HUES48 (cell line): ENCODE results near the gene GLUD1.
"Not testable (repeated sequence)": the region's sequence is repeated elsewhere in the genome, so short reads cannot be mapped to it uniquely, and the experiment has no call there.

ENCODE experiments used
- H3K27ac ChIP-seq: one replicate; pipeline ENCODE4 v1.7.0; 2013; ENCODE audit warnings: low read depth, low read length, inconsistent platforms
- H3K27me3 ChIP-seq: 2 replicates; pipeline ENCODE4 v1.6.1; 2013; ENCODE audit warnings: mild to moderate bottlenecking, low read length; ENCODE audit not compliant: control insufficient read depth, insufficient read depth
- H3K36me3 ChIP-seq: 2 replicates; pipeline ENCODE4 v1.6.1; 2013; ENCODE audit warnings: low read length; ENCODE audit not compliant: control insufficient read depth, insufficient read depth
- H3K4me1 ChIP-seq: 2 replicates; pipeline ENCODE4 v1.6.1; 2013; ENCODE audit warnings: mild to moderate bottlenecking, low read length; ENCODE audit not compliant: control insufficient read depth, insufficient read depth
- H3K4me3 ChIP-seq: 2 replicates; pipeline ENCODE4 v1.5.1; 2013; ENCODE audit warnings: mild to moderate bottlenecking, low read depth, low read length
- H3K9ac ChIP-seq: 2 replicates; pipeline ENCODE4 v1.6.1; 2013; ENCODE audit warnings: mild to moderate bottlenecking, low read depth, low read length, moderate library complexity
- H3K9me3 ChIP-seq: 2 replicates; pipeline ENCODE4 v1.6.1; 2013; ENCODE audit warnings: low read length; ENCODE audit not compliant: control insufficient read depth, insufficient read depth

The GLUD1 gene

GRCh38 chr10:87118122-87118521, 23.5 kb upstream of the GLUD1 start:
- not testable (repeated sequence) for H3K9me3 ChIP-seq, H3K9ac ChIP-seq, H3K27me3 ChIP-seq, H3K27ac ChIP-seq, H3K4me3 ChIP-seq, H3K36me3 ChIP-seq, H3K4me1 ChIP-seq

DNA sequence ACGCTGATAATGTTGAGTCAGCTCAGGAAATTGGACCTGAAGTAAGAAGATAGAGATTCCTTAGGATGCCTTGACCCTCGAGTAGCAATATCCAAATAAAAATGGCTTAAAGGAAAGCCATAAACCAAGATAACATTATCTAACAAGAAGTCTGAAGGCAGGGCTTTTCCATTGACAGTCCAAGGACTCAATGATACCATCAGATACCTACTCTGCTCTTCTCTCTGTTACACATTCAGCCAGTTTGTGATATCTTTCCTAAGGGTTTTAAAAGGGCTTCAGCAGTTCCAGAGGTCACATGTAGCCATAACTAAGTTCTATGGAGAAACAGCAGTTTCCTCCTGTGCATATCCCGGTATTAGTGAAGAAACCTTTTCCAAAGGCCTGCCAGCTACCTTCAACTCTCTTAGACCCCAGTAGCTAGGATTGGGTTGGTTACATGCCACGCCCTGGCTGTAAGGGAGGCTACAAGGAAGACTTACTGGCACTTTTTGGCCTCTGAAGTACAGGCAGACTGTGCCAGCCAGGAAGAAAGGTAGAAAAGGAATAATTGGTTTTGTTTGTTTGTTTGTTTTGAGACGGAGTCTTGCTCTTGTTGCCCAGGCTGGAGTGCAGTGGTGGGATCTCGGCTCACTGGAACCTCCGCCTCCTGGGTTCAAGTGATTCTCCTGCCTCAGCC, 10.9 kb upstream of the GLUD1 start:
- no peaks in the 10 kb centered on the region for H3K27me3 ChIP-seq
- H3K9me3 ChIP-seq = no peaks in the 10 kb centered on the region
- peaks cover 26% of the 10 kb centered on the region for H3K36me3 ChIP-seq
- H3K4me3 ChIP-seq = no peak overlapping the region
- H3K27ac ChIP-seq = no peak overlapping the region
- no peaks in the 10 kb centered on the region for H3K4me1 ChIP-seq
- no peak overlapping the region for H3K9ac ChIP-seq

- not testable (repeated sequence) for H3K4me1 ChIP-seq, H3K9me3 ChIP-seq, H3K4me3 ChIP-seq, H3K27ac ChIP-seq, H3K9ac ChIP-seq, H3K27me3 ChIP-seq
- peaks cover 26% of the 10 kb centered on the region for H3K36me3 ChIP-seq
Measured at GRCh38 chr10:87104727-87105126, 10.1 kb upstream of the GLUD1 start.

DNA sequence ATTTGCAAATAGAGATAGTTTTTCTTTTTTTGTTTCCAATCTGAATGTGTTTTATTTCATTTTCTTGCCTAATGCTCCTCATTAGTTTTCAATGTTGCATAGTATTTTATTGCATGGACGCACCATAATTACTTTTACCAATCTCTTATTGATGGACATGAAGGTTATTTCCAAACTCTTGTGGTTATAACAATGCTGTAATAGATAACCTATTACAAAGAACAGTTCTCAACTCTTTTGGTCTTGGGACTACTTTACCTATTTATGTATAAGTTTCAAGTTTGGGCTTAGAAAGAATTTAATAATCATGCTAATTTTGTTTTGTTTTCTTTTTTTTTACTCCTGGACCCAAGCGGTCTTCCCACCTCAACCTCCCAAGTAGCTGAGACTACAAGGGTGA, 7.4 kb upstream of the GLUD1 start:
- H3K9me3 ChIP-seq = no peaks in the 10 kb centered on the region
- no peak overlapping the region for H3K4me3 ChIP-seq
- H3K27ac ChIP-seq = no peak overlapping the region
- H3K9ac ChIP-seq = no peak overlapping the region
- H3K4me1 ChIP-seq = no peaks in the 10 kb centered on the region
- peaks cover 27% of the 10 kb centered on the region for H3K36me3 ChIP-seq
- H3K27me3 ChIP-seq = no peaks in the 10 kb centered on the region

DNA sequence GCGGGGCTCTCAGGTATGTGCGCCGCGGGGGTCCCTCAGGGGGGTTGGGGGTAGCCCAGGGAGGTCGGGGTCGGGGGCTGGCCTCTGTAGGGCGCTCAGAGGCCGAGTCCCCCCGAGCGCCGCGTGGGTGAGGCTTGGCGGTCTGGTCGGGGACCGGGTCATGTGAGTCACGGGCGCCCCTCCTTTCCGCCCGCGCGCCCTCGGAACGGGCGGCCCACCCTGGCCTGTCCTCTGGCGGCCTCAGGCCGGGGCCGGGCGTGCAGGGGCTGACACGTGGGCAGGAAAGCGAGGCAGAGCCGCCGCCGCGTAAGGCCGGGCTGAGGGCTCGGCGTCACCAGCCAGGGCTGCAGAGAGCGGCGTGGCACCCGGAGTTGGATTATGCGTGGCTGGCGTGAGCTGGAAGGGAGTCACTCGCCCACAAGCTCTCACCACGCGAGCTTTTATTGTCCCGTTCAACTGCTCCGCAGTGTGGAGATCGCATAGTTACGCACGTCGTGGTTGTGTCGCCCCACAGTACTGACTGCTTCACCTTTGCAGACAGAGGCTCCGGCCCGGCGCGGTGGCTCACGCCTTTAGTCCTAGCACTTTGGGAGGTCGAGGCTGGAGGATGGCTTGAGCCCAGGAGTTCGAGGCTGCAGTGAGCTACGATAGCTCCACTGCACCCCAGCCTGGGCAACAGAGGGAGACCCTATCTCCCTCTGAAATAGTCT, 748 bp upstream of the GLUD1 start:
- Histone ChIP-seq H3K27ac (peak overlapping the region; percentile 87), H3K27me3 (no peaks in the 10 kb centered on the region), H3K9ac (peak overlapping the region; percentile 70), H3K4me1 (peaks cover 23% of the 10 kb centered on the region), H3K9me3 (no peaks in the 10 kb centered on the region), H3K4me3 (peak overlapping the region; percentile 62), H3K36me3 (peaks cover 8% of the 10 kb centered on the region)

- no peaks in the 10 kb centered on the region for H3K27me3 ChIP-seq
- peak overlapping the region; percentile 80 for H3K9ac ChIP-seq
- peaks cover 23% of the 10 kb centered on the region for H3K4me1 ChIP-seq
- H3K36me3 ChIP-seq = peaks cover 17% of the 10 kb centered on the region
- no peaks in the 10 kb centered on the region for H3K9me3 ChIP-seq
- H3K4me3 ChIP-seq = peak overlapping the region; percentile 67
- H3K27ac ChIP-seq = peak overlapping the region; percentile 79
Measured at GRCh38 chr10:87093632-87094372, 841 bp downstream of the GLUD1 start.

DNA sequence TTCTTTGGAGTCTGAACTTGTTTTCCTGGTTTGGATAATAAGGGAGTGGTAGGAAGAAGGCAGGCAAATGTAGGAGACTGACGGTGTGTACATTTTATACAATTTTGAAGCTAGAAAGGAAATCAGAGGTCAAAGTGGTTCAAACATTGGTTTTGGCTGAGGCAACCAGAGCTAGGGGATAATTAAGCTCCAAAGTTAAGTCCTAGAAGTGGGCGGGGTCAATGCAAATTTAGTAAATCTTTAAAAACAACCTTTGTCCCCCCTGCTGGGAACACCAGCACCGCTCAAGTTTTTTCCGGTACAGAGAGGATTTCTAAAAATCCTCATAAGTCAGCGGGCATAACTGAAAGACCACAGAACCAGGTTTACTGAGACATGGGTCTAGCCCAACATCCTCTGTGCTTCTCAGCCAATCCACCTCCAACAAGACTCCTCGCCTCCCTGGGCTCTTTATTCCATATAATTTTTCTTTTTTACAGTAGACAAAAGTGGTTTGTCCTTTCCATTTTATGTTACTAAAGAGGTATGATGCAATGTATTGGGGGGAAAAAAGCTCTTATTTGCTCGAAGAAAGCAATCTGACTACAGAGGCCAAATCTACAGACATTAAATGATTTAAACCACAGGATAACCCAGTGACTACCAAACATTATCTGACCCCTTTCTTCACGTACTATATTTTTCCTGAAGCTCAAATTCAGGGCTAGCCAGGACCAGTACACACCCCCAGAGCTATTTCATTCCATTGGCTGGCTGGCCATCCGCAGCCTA, 1.6 kb downstream of the GLUD1 start:
- Histone ChIP-seq H3K4me3 (peak overlapping the region; percentile 67), H3K27me3 (no peaks in the 10 kb centered on the region), H3K9ac (peak overlapping the region; percentile 54), H3K36me3 (peaks cover 18% of the 10 kb centered on the region), H3K27ac (peak overlapping the region; percentile 79), H3K9me3 (no peaks in the 10 kb centered on the region), H3K4me1 (peaks cover 23% of the 10 kb centered on the region)

DNA sequence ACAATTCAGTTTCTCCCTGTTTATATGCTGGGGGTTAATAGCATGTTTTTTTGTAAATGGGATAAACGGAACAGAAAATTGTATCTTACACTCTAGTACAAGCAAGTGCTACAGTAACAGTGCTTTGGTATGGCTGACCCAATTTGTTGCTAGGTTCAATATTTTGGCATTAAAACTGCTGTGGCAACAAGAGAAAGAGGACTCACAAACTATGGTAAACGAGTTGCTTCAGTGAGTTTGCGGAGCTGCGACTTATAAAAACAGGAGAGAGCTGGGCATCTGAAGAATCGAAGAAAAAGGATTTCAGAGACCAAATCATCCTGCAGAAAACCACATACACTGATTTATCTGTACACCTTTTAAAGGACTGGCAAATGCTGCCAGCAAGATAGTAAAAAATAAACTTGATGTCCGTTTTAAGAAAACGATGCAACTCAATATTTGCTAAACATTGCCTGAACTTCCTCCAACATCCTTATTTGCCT, 2.2 kb downstream of the GLUD1 start:
- peak overlapping the region; percentile 67 for H3K4me3 ChIP-seq
- peaks cover 15% of the 10 kb centered on the region for H3K36me3 ChIP-seq
- H3K9me3 ChIP-seq = no peaks in the 10 kb centered on the region
- no peaks in the 10 kb centered on the region for H3K27me3 ChIP-seq
- H3K27ac ChIP-seq = peak overlapping the region; percentile 79
- peaks cover 23% of the 10 kb centered on the region for H3K4me1 ChIP-seq
- H3K9ac ChIP-seq = peak overlapping the region; percentile 54

- Histone ChIP-seq H3K36me3 (peaks cover 19% of the 10 kb centered on the region), H3K9ac (no peak overlapping the region), H3K4me3 (no peak overlapping the region), H3K4me1 (peaks cover 23% of the 10 kb centered on the region), H3K27ac (no peak overlapping the region), H3K9me3 (no peaks in the 10 kb centered on the region), H3K27me3 (no peaks in the 10 kb centered on the region)
Measured at GRCh38 chr10:87090779-87091178, 3.9 kb downstream of the GLUD1 start.

DNA sequence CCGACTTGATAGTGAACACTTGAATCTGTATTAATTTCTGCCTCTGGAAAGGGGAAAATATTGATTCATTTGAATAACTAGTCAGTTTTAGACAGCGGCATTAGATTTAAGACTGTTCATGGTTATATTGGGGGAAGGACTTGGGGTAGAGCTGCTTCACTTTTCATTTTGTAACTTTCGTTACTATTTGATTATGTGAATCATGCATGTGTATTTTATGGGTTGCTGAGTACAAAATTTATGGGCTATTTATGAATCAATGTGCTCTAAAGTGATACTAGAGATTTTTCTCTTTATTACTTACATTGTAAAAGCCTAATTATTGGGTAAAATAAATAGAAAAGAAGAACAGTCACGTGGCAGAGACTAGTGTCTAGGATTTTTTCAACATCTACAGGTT, 4.9 kb downstream of the GLUD1 start:
- Histone ChIP-seq H3K9me3 (no peaks in the 10 kb centered on the region), H3K27ac (no peak overlapping the region), H3K4me1 (peaks cover 23% of the 10 kb centered on the region), H3K27me3 (no peaks in the 10 kb centered on the region), H3K4me3 (no peak overlapping the region), H3K9ac (no peak overlapping the region), H3K36me3 (peaks cover 22% of the 10 kb centered on the region)
